ENCODE results near the gene C4B.

C4B gene

DNA sequence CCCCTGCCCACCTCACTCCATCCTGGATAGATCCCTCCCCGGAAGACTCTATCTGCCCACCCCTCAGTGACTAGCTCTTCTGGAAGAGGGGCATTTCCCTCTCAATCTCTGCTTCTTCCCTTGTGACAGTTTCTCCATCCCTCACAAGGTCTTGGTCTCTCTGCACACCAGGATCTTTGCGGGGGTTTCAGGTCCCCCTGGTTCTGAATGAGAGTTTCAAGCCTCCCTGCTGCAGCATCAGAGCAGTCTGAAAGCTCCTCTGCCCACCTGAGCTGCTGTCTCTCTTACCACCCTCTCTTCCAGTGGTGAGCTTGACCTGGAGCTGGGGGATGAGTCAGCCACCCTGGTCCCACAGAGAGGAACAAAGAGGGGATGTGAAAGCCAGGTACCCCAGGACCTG lies 70.2 kb downstream of the C4B start:
- H3K36me3 ChIP-seq (ENCODE audit: control insufficient read depth, insufficient read depth, low read length) = peaks cover 2% of the 10 kb centered on the region
- H3K4me3 ChIP-seq (ENCODE audit: low read length) = no peak overlapping the region
- H3K27ac ChIP-seq (ENCODE audit: low read depth, low read length) = no peak overlapping the region
- peaks cover 11% of the 10 kb centered on the region for H3K27me3 ChIP-seq (ENCODE audit: control insufficient read depth, insufficient read depth, low read length)
- H3K4me1 ChIP-seq (ENCODE audit: control insufficient read depth, insufficient read depth, low read length) = peaks cover 3% of the 10 kb centered on the region
- no peak overlapping the region for H3K9ac ChIP-seq (ENCODE audit: low read length)
